ENCODE measurements around the gene SRD5A1.

SRD5A1 gene

GRCh38 chr5:6715271-6715670 lies 82.0 kb downstream of the SRD5A1 start:
- no peak for DNase-seq

GRCh38 chr5:6715758-6716628 lies 82.8 kb downstream of the SRD5A1 start:
- DNase-seq = no peak

GRCh38 chr5:6716629-6717149 lies 83.4 kb downstream of the SRD5A1 start:
- DNase-seq = no peak

GRCh38 chr5:6717247-6717646 lies 84.0 kb downstream of the SRD5A1 start:
- DNase-seq = no peak

GRCh38 chr5:6717687-6718086 lies 84.4 kb downstream of the SRD5A1 start:
- DNase-seq = no peak

GRCh38 chr5:6718161-6718681 lies 85.0 kb downstream of the SRD5A1 start:
- DNase-seq = no peak

- no peak for DNase-seq
Measured at GRCh38 chr5:6718718-6719117, 85.5 kb downstream of the SRD5A1 start.

GRCh38 chr5:6719417-6719816 lies 86.2 kb downstream of the SRD5A1 start:
- no peak for DNase-seq

GRCh38 chr5:6719896-6720560 lies 86.8 kb downstream of the SRD5A1 start:
- DNase-seq = no peak

- no peak for DNase-seq
Measured at GRCh38 chr5:6720561-6720921, 87.3 kb downstream of the SRD5A1 start.

GRCh38 chr5:6721442-6721841 lies 88.2 kb downstream of the SRD5A1 start:
- DNase-seq = no peak

- no peak for DNase-seq
Measured at GRCh38 chr5:6722015-6722414, 88.8 kb downstream of the SRD5A1 start.

GRCh38 chr5:6723122-6723815 lies 90.0 kb downstream of the SRD5A1 start:
- no peak for DNase-seq

GRCh38 chr5:6723816-6724300 lies 90.6 kb downstream of the SRD5A1 start:
- no peak for DNase-seq
